Erythroblast (primary cell): ENCODE results near the gene TMEM42.

Experiments
- DNase-seq, 2 experiments: peaks; one replicate each; lab custom pipeline; 2025; lab: John Stamatoyannopoulos, UW
- GATA1 ChIP-seq: IDR thresholded peaks from 2 replicates; pipeline ENCODE4 v1.6.1; 2011; ENCODE audit warnings: low read depth, mild to moderate bottlenecking, control low read depth, low read length, moderate library complexity
- POLR2A ChIP-seq: IDR thresholded peaks from 2 replicates; pipeline ENCODE4 v1.6.1; 2011; ENCODE audit warnings: mild to moderate bottlenecking, low read length

The TMEM42 gene

DNA sequence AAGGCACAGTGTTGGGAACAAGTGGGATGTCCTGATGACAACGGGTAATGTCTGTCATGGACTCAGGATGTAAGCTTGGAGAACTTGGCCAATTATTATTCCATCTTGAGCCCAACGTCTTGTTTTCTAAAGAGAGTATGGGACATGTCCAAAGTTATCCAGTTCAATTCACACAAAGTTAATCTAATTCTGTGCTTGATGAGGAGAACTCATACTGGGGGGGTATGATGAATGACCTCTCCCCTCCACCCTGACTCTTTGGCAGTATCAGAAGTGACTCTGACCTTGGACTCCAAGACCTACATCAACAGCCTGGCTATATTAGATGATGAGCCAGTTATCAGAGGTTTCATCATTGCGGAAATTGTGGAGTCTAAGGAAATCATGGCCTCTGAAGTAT lies 49.0 kb downstream of the TMEM42 start:
- no peak for DNase-seq
- no peak for TF ChIP-seq POLR2A
- TF ChIP-seq GATA1 = no peak

DNA sequence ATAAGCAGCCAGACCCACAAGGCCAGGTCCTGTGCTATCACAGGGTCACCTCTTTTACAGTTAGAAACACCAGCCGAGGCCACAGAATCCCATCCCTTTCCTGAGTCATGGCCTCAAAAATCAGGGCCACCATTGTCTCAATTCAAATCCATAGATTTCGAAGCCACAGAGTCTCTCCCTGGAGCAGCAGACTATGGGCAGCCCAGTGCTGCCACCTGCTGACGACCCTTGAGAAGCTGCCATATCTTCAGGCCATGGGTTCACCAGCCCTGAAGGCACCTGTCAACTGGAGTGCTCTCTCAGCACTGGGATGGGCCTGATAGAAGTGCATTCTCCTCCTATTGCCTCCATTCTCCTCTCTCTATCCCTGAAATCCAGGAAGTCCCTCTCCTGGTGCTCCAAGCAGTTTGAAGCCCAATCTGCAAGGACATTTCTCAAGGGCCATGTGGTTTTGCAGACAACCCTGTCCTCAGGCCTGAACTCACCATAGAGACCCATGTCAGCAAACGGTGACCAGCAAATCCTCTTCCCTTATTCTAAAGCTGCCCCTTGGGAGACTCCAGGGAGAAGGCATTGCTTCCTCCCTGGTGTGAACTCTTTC lies 52.3 kb downstream of the TMEM42 start:
- no peak for TF ChIP-seq POLR2A
- no peak for TF ChIP-seq GATA1
- peak; percentile 69 to 79 for DNase-seq

DNA sequence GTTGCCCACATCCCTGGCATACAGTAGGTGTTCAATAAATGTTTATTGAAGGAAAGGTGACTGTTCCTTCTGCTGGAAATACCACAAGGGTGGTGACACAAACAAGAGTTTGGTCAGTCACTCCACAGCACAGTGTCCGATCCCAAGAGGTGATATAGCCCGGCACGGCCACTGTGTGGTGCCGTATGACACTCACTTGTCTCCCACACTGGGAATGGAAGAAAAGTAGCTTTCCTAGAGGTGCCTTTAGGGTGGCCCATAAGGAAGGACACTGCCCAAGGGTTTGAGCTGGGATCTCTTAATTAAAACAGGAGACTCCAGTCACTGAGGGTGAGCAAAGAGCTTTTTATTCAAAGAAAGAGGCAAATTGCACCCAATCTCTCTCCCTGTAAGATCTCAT lies 53.2 kb downstream of the TMEM42 start:
- TF ChIP-seq POLR2A (no peak), GATA1 (no peak)
- DNase-seq = peak; percentile 29 to 45
